ENCODE data around the gene FOXP1.

Gene FOXP1

GRCh38 chr3:71521940-71522876 lies 61.3 kb downstream of the FOXP1 start:
- in situ Hi-C loops (cut with MboI; ENCODE audit: low pct_unique_long_range_greater_than_20kb, low sequenced_read_pairs, unreplicated experiment), result no loop called here
- no peak for DNase-seq (ENCODE audit: low spot score)

GRCh38 chr3:71521021-71521352 lies 62.5 kb downstream of the FOXP1 start:
- in situ Hi-C loops (cut with MboI; ENCODE audit: low pct_unique_long_range_greater_than_20kb, low sequenced_read_pairs, unreplicated experiment), result no loop called here
- TF ChIP-seq CTCF (IDR thresholded peaks at IDR 0.05; ENCODE audit: extremely low read depth, insufficient read depth, missing control alignments), result no peak
- DNase-seq (ENCODE audit: low spot score), result no peak

More at GRCh38 chr3:71521940-71522876, 61.3 kb downstream of the FOXP1 start:
- no peak for TF ChIP-seq CTCF (IDR thresholded peaks at IDR 0.05; ENCODE audit: extremely low read depth, insufficient read depth, missing control alignments)

GRCh38 chr3:71520161-71521020 lies 63.1 kb downstream of the FOXP1 start:
- no peak for TF ChIP-seq CTCF (IDR thresholded peaks at IDR 0.05; ENCODE audit: extremely low read depth, insufficient read depth, missing control alignments)
- no peak for DNase-seq (ENCODE audit: low spot score)
- in situ Hi-C loops (cut with MboI; ENCODE audit: low pct_unique_long_range_greater_than_20kb, low sequenced_read_pairs, unreplicated experiment), result no loop called here

- no peak for DNase-seq (ENCODE audit: low spot score)
- in situ Hi-C loops (cut with MboI; ENCODE audit: low pct_unique_long_range_greater_than_20kb, low sequenced_read_pairs, unreplicated experiment), result no loop called here
- no peak for TF ChIP-seq CTCF (IDR thresholded peaks at IDR 0.05; ENCODE audit: extremely low read depth, insufficient read depth, missing control alignments)
Measured at GRCh38 chr3:71518089-71518488, 65.4 kb downstream of the FOXP1 start.

GRCh38 chr3:71517271-71517791 lies 66.2 kb downstream of the FOXP1 start:
- DNase-seq (ENCODE audit: low spot score), result no peak
- in situ Hi-C loops (cut with MboI; ENCODE audit: low pct_unique_long_range_greater_than_20kb, low sequenced_read_pairs, unreplicated experiment), result no loop called here
- TF ChIP-seq CTCF (IDR thresholded peaks at IDR 0.05; ENCODE audit: extremely low read depth, insufficient read depth, missing control alignments), result no peak

GRCh38 chr3:71515636-71516365 lies 67.7 kb downstream of the FOXP1 start:
- in situ Hi-C loops (cut with MboI; ENCODE audit: low pct_unique_long_range_greater_than_20kb, low sequenced_read_pairs, unreplicated experiment), result no loop called here
- TF ChIP-seq CTCF (IDR thresholded peaks at IDR 0.05; ENCODE audit: extremely low read depth, insufficient read depth, missing control alignments), result no peak
- no peak for DNase-seq (ENCODE audit: low spot score)

Data from GM13977 (cell line).